GM19467 (cell line): Measurements from ENCODE around the gene RASSF5.
A peak's percentile ranks its signal among the peaks of the same experiment; 100 is the strongest.

Source experiments
- ATAC-seq: cut with Tn5 transposase; IDR thresholded peaks from one replicate; pipeline ENCODE4 v1.9.1; 2021; ENCODE audit warnings: mild to moderate bottlenecking, moderate library complexity; ENCODE audit not compliant: unreplicated experiment

RASSF5 gene

GRCh38 chr1:206544562-206545257, 37.4 kb downstream of the RASSF5 start:
- no peak for ATAC-seq

GRCh38 chr1:206545351-206545750, 38.0 kb downstream of the RASSF5 start:
- no peak for ATAC-seq

GRCh38 chr1:206547104-206547503, 39.8 kb downstream of the RASSF5 start:
- ATAC-seq: no peak

- ATAC-seq: no peak
Observed at GRCh38 chr1:206550446-206550845, 43.1 kb downstream of the RASSF5 start.

- no peak for ATAC-seq
Observed at GRCh38 chr1:206551296-206551985, 44.1 kb downstream of the RASSF5 start.

- no peak for ATAC-seq
Observed at GRCh38 chr1:206551986-206552326, 44.6 kb downstream of the RASSF5 start.

- no peak for ATAC-seq
Observed at GRCh38 chr1:206554211-206554610, 46.9 kb downstream of the RASSF5 start.

GRCh38 chr1:206554701-206555472, 47.6 kb downstream of the RASSF5 start:
- no peak for ATAC-seq

GRCh38 chr1:206555473-206555935, 48.2 kb downstream of the RASSF5 start:
- ATAC-seq: no peak

- ATAC-seq: no peak
Observed at GRCh38 chr1:206556047-206556749, 48.9 kb downstream of the RASSF5 start.

GRCh38 chr1:206556750-206557635, 49.7 kb downstream of the RASSF5 start:
- ATAC-seq: peak; percentile 51

- ATAC-seq: no peak
Observed at GRCh38 chr1:206557636-206558473, 50.5 kb downstream of the RASSF5 start.

GRCh38 chr1:206558794-206559671, 51.7 kb downstream of the RASSF5 start:
- no peak for ATAC-seq

GRCh38 chr1:206559672-206559995, 52.3 kb downstream of the RASSF5 start:
- ATAC-seq: no peak

- no peak for ATAC-seq
Observed at GRCh38 chr1:206560007-206560716, 52.8 kb downstream of the RASSF5 start.

GRCh38 chr1:206563367-206564207, 56.3 kb downstream of the RASSF5 start:
- ATAC-seq: peak; percentile 22

GRCh38 chr1:206565995-206566394, 58.7 kb downstream of the RASSF5 start:
- ATAC-seq: no peak
